Measurements from ENCODE around the gene ABCA5. TPM values are rescaled to one million over a fixed set of nuclear protein-coding genes. Genes with fewer than 3 reads are reported as not detected.

Gene ABCA5
- total and polyA plus RNA-seq, 10 of the 15 experiments (the other 5 are each of a cell fraction or from before 2014, with no cell fraction given), result 11.8 to 31.1 (median 18.1) TPM

GRCh38 chr17:69236946-69237345 lies 90.0 kb downstream of the ABCA5 start:
- WGBS (ENCODE audit: insufficient coverage, insufficient replicate concordance, low lambda C conversion rate, missing lambda C conversion rate), result 99% methylated on average over 3 of the region's 3 CpGs
- Histone ChIP-seq H4K20me1 (ENCODE audit: control insufficient read depth, insufficient read depth) (no peaks in the 10 kb centered on the region), H3K4me3 (no peak overlapping the region), H3K9me3 (replicated peaks; ENCODE audit: control insufficient read depth, insufficient read depth, low read length) (peaks cover 8% of the 10 kb centered on the region), H2AFZ (ENCODE audit: control insufficient read depth, low read depth, low read length) (no peak overlapping the region), H3K27me3 (replicated peaks in 1 of 2; ENCODE audit: control insufficient read depth in 2 of 2, insufficient read depth in 2 of 2, low read length in 1 of 2) (no peaks in the 10 kb centered on the region), H3K79me2 (ENCODE audit: control insufficient read depth, insufficient read depth, low read length) (no peaks in the 10 kb centered on the region), H3K9ac (ENCODE audit: control insufficient read depth, insufficient read depth, low read length) (no peak overlapping the region), H3K4me2 (ENCODE audit: control insufficient read depth, insufficient read depth) (no peak overlapping the region), H3K27ac (ENCODE audit: control insufficient read depth, insufficient read depth) (no peak overlapping the region), H3K4me1 (ENCODE audit: control insufficient read depth, insufficient read depth, low read length) (peaks cover 4% of the 10 kb centered on the region; the same call in 1 of the 2 replicates), H3K36me3 (ENCODE audit: control insufficient read depth in 2 of 2, insufficient read depth in 2 of 2, low read length in 1 of 2) (no peaks in the 10 kb centered on the region)
- in situ Hi-C loops (cut with MboI) (no loop called here), intact Hi-C loops (cut with micrococcal nuclease; ENCODE audit: unreplicated experiment) (loop anchor here (5.0 kb wide), 1 partner anchor 325 kb away; no protein-coding TSS in a partner anchor)
- ChIA-PET CTCF (interaction anchor here (1.2 to 3.5 kb wide), 5 partner anchors 10 to 465 kb away, joined by 3 to 35 read pairs (median 21); no protein-coding TSS in a partner anchor), POLR2A (no interaction called here), SMC1A (ENCODE audit: uncharacterized antibody, unreplicated experiment) (interaction anchor here (1.0 to 4.2 kb wide), 4 partner anchors 9 to 465 kb away, joined by 3 to 29 read pairs (median 11); partner anchors contain the start of gene ABCA10), RAD21 (ENCODE audit: unreplicated experiment) (interaction anchor here (1.6 to 3.2 kb wide), 2 partner anchors 10 to 465 kb away, joined by 5 to 13 read pairs; no protein-coding TSS in a partner anchor)
- no peak for TF ChIP-seq SMC3 (IDR thresholded peaks at IDR 0.05; ENCODE audit: borderline replicate concordance, low read length)
- no peak for TF ChIP-seq SRF (IDR thresholded peaks at IDR 0.05; ENCODE audit: low read depth in 2 of 2, low read length in 2 of 2)
- TF ChIP-seq CBX3 (IDR thresholded peaks at IDR 0.05; ENCODE audit: borderline replicate concordance, low read depth), result no peak
- TF ChIP-seq CBX5 (IDR thresholded peaks at IDR 0.05; ENCODE audit: low read depth), result no peak
- no peak for TF ChIP-seq SIX5 (IDR thresholded peaks at IDR 0.05; ENCODE audit: low read depth, low read length, severe bottlenecking)
- no peak for TF ChIP-seq CEBPB (IDR thresholded peaks at IDR 0.05; ENCODE audit: borderline replicate concordance in 1 of 2, low read depth in 2 of 2, low read length in 2 of 2)
- no peak for TF ChIP-seq SKIL (IDR thresholded peaks at IDR 0.05; ENCODE audit: low read depth, poor library complexity, severe bottlenecking)
- no TSS peak for BruUV-seq (replicated peaks)
- no peak for FAIRE-seq
- ATAC-seq, result no peak
- no peak for DNase-seq (ENCODE audit: low read depth, low spot score)

Measured in GM12878 (cell line).